Left renal cortex interstitium (tissue), 4 donors: ENCODE results near the gene MRGPRX2. TPM values are rescaled to one million over a fixed set of nuclear protein-coding genes. Genes with fewer than 3 reads are reported as not detected.

Experiments used
- DNase-seq, 4 donors: peaks; one replicate each; pipeline ENCODE4 v3.0.0-alpha.2; 2013; ENCODE audit warnings: low read depth in 4 of 4, low spot score in 2 of 4, missing footprints in 1 of 4
- polyA plus RNA-seq, 4 donors: library from polyadenylated mRNA; unstranded; fragments of 120-200 nt; gene quantifications; one replicate each; pipeline ENCODE4 v1.2.1, GENCODE V29; 2013; ENCODE audit not compliant: insufficient read length in 4 of 4

The MRGPRX2 gene
- polyA plus RNA-seq, 4 donors = not detected

DNA sequence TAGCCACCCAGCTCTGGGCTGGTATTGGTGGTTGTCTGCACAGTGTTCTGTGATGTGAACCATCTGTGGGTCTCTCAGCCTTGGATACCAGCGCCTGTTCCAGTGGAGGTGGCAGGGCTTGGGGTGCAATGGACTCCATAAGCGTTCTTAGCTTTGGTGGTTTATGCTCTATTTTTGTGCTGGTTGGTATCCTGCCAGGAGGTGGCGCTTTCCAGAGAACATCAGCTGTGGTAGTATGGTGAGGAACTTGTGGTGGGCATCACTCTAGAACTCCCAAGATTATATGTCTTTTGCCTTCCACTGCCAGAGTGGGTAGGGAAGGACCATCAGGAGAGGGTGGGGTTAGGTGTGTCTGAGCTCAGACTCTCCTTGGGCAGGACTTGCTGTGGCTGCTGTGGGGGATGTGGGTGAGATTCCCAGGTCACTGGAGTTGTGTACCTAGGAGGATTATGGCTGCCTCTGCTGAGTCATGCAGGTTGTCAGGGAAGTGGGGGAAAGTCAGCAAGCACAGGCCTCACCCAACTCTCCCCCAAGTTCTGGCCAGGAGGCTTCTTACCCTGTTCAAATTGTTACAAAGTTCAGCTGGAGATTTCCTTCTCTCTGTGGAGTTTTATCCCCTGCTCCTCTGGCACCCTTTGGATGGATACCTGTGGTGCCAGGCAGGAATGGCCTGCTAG lies 47.2 kb downstream of the MRGPRX2 start:
- no peak for DNase-seq

DNA sequence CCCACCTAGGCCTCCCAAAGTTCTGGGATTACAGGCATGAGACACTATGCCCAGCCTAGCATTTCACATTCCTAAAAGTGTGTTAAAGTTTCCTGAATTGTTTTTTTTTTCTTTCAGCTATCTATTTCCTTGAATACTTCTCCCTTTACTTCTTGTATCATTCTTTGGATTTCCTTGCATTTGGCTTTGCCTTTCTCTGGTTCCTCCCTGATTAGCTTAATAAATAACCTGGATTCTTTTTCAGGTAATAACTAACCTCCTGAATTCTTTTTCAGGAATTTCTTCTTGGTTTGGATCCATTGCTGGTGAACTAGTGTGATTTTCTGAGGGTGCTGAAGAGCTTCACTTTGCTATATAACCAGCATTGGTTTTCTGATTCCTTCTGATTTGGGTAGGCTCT lies 47.9 kb downstream of the MRGPRX2 start:
- no peak for DNase-seq

Other genes with a start within 250 kb of the MRGPRX2 start
- gene MRGPRX1, start 121.3 kb downstream of the MRGPRX2 start, polyA plus RNA-seq = not detected
- gene ZDHHC13, start 56.5 kb upstream of the MRGPRX2 start, polyA plus RNA-seq = 10 to 100 TPM; 17.9 to 21.0 (median 18.9) TPM
- gene CSRP3, start 141.3 kb upstream of the MRGPRX2 start, polyA plus RNA-seq = under 1 TPM in 1 of 4 donors, not detected in 3; 0.13 TPM
- gene E2F8, start 180.2 kb upstream of the MRGPRX2 start, polyA plus RNA-seq = 1 to 10 TPM; 5.9 to 9.8 (median 8.1) TPM